Fibroblast of the aortic adventitia (primary cell): ENCODE results near the gene TPGS2. TPM values are rescaled to one million over a fixed set of nuclear protein-coding genes. Genes with fewer than 3 reads are reported as not detected.

Experiments used
- DNase-seq: peaks from one replicate; pipeline ENCODE4 v3.0.0-alpha.2; 2010; ENCODE audit warnings: low read depth
- H3K4me3 ChIP-seq: 2 replicates; pipeline ENCODE4 v1.5.1; 2011; ENCODE audit warnings: low read depth, mild to moderate bottlenecking, control low read depth, low read length, moderate library complexity
- CTCF ChIP-seq: IDR thresholded peaks from 2 replicates; pipeline ENCODE4 v1.5.1; 2011; ENCODE audit warnings: mild to moderate bottlenecking, low read length, control low read depth, inconsistent platforms; ENCODE audit not compliant: insufficient read depth
- total RNA-seq: library from RNA; depleted of rRNA; stranded (reverse); fragments of >200 nt; gene quantifications from 2 replicates; pipeline ENCODE4 v1.2.3, GENCODE V29; 2012; ENCODE audit warnings: low replicate concordance

TPGS2 gene
- total RNA-seq, 1 donor = 115 TPM

DNA sequence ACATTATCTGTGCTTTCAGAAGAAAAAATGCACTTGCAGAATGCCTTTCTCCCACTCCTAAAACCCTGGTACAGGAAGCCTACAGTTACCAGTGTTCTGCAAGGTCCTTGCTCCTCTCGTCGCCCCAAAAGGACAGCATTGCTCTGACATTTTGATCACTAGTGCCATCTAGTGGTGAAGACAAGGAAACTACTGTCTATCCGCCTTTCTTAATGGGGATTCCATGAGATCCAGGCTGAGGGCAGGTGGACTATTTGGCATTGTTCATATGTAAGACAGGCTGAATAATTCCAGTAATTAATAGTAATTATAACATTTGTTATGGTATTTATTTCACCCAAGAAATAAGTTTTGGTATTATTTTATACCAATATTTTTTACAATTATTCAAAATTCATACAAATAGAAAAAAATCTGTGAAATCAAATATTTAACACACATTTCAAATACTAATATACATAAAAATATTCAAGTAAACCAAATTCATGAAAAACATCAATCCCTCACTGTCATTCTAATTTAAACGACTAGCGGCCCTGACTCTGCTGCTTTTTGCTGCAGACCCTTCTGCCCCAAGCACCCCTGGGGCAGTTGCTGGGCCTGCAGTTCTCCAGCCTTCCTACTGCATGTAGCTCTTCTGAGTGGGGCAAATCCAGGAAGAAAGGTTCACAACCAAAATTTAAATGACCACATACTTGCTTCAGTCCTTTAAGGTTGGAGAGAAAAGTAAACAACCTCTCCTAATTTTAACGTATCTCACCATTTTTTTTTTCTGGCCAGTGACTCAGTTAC, 19.0 kb downstream of the TPGS2 start:
- TF ChIP-seq CTCF = peak; percentile 82
- DNase-seq = peak; percentile 78
- no peak overlapping the region for H3K4me3 ChIP-seq

- TF ChIP-seq CTCF = no peak
- H3K4me3 ChIP-seq = no peak overlapping the region
- peak; percentile 56 for DNase-seq
These were observed 20.1 kb downstream of the TPGS2 start for GRCh38 chr18:36808681-36809080.

GRCh38 chr18:36805105-36805504, 23.7 kb downstream of the TPGS2 start:
- no peak for DNase-seq
- TF ChIP-seq CTCF = no peak
- no peak overlapping the region for H3K4me3 ChIP-seq

- no peak for DNase-seq
- TF ChIP-seq CTCF = no peak
- no peak overlapping the region for H3K4me3 ChIP-seq
These were observed 29.9 kb downstream of the TPGS2 start for GRCh38 chr18:36798738-36799473.

DNA sequence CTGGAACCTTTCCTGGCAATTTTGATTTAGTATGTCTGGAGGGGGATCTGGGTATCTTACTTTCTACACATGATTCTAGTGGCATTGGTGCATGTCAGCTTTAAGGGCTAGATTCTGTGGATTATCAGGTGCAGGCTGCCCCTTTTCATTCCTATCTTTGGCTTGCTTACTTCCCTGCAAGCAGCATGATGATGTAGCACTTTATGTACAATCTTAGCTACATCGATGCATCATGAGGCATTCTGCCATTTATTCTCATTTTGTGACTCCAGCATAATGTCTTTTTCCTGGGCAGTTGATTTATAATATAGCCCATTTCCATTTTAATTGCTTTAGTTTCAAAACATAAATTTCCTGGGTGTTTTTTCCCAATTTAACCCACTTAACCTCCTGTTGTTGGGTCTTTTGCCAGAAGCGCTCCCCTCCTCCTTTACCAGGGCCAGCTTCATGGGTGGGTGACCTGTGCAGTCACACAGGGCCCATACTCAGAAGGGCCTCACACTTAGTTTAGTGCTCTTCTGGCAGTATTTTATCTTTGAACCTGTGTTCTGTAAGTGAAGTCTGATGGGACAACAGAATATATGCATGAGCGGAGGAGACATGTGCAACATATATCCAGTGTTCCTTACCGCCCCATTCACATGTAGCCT, 36.0 kb downstream of the TPGS2 start:
- no peak for DNase-seq
- no peak for TF ChIP-seq CTCF
- no peak overlapping the region for H3K4me3 ChIP-seq

DNA sequence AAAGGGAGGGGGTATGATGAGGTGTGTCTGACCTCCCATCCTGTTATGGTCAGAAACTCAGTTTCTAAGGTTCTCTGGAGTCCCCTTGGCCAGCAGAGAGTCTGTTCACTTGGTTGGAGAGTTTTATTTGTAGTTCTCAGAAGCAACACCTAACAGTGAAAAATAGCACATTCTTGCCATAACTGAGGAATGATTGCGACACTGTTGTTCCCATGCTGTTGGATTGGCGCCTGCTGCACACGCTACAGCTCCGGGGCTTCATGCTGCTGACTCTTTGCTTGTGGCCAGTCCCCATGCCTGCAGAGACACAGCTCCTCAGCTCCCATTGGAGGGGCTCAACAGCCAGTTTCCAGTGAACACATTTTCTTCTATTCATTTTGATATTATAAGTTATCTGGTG, 42.1 kb downstream of the TPGS2 start:
- H3K4me3 ChIP-seq = no peak overlapping the region
- DNase-seq = peak; percentile 80
- TF ChIP-seq CTCF = no peak
